Measurements from ENCODE around the gene DAAM1. TPM values are rescaled to one million over a fixed set of nuclear protein-coding genes. Genes with fewer than 3 reads are reported as not detected.

Gene DAAM1
- total and polyA plus RNA-seq, 8 donors: 5.8 to 204 (median 31.3) TPM

- peaks cover 11 to 65% (median 53%) of the 10 kb centered on the region in 4 donors for H3K36me3 ChIP-seq
- H3K9me3 ChIP-seq: no peaks in the 10 kb centered on the region
- H3K27ac ChIP-seq: no peak overlapping the region
- DNase-seq: no peak
- no peak for TF ChIP-seq POLR2AphosphoS5 (IDR thresholded peaks at IDR 0.05)
- no peak for TF ChIP-seq CTCF (IDR thresholded peaks at IDR 0.05)
- no peak for TF ChIP-seq EP300 (IDR thresholded peaks at IDR 0.05)
- TF ChIP-seq POLR2A (IDR thresholded peaks at IDR 0.05): no peak
- peaks cover 4 to 25% (median 12%) of the 10 kb centered on the region in 4 donors for H3K4me1 ChIP-seq
- intact Hi-C loops (cut with DNase I; ENCODE audit: low total_unique reads): no loop called here
- H3K27me3 ChIP-seq: no peaks in the 10 kb centered on the region
- no peak overlapping the region for H3K4me3 ChIP-seq
- WGBS, 5 donors: 85 to 89% (median 86%) methylated on average over 4 of the region's 4 CpGs
These were observed 140.0 kb downstream of the DAAM1 start for GRCh38 chr14:59328454-59328853.

GRCh38 chr14:59330455-59330854 lies 142.0 kb downstream of the DAAM1 start:
- Histone ChIP-seq H3K9me3 (no peaks in the 10 kb centered on the region), H3K27ac (peak overlapping the region in 4 of 5 donors; percentile 23 to 56 (median 34)), H3K4me1 (peaks cover 5 to 39% (median 22%) of the 10 kb centered on the region in 4 donors), H3K27me3 (no peaks in the 10 kb centered on the region), H3K4me3 (no peak overlapping the region), H3K36me3 (peaks cover 11 to 53% (median 42%) of the 10 kb centered on the region in 4 donors)
- intact Hi-C loops (cut with DNase I; ENCODE audit: low total_unique reads): no loop called here
- DNase-seq: peak in 1 of 2 donors; percentile 66
- 64 to 88% (median 80%) methylated on average over 5 of the region's 5 CpGs for WGBS, 5 donors
- TF ChIP-seq POLR2AphosphoS5 (IDR thresholded peaks at IDR 0.05): no peak
- no peak for TF ChIP-seq CTCF (IDR thresholded peaks at IDR 0.05)
- TF ChIP-seq POLR2A (IDR thresholded peaks at IDR 0.05): no peak
- no peak for TF ChIP-seq EP300 (IDR thresholded peaks at IDR 0.05)

GRCh38 chr14:59331217-59331616 lies 142.8 kb downstream of the DAAM1 start:
- Histone ChIP-seq H3K36me3 (peaks cover 11 to 46% (median 34%) of the 10 kb centered on the region in 4 donors), H3K9me3 (no peaks in the 10 kb centered on the region), H3K4me1 (peaks cover 5 to 39% (median 22%) of the 10 kb centered on the region in 4 donors), H3K4me3 (no peak overlapping the region), H3K27ac (peak overlapping the region in 3 of 5 donors; percentile 23 to 56 (median 39)), H3K27me3 (no peaks in the 10 kb centered on the region)
- intact Hi-C loops (cut with DNase I; ENCODE audit: low total_unique reads): no loop called here
- WGBS, 5 donors: 72 to 97% (median 90%) methylated on average over 3 of the region's 3 CpGs
- no peak for TF ChIP-seq EP300 (IDR thresholded peaks at IDR 0.05)
- no peak for TF ChIP-seq POLR2A (IDR thresholded peaks at IDR 0.05)
- no peak for TF ChIP-seq CTCF (IDR thresholded peaks at IDR 0.05)
- TF ChIP-seq POLR2AphosphoS5 (IDR thresholded peaks at IDR 0.05): no peak
- DNase-seq: no peak

- TF ChIP-seq POLR2AphosphoS5 (IDR thresholded peaks at IDR 0.05): no peak
- TF ChIP-seq CTCF (IDR thresholded peaks at IDR 0.05): no peak
- no peak for TF ChIP-seq POLR2A (IDR thresholded peaks at IDR 0.05)
- no peak for TF ChIP-seq EP300 (IDR thresholded peaks at IDR 0.05)
- H3K36me3 ChIP-seq: peaks cover 11 to 37% (median 21%) of the 10 kb centered on the region in 4 donors
- H3K4me1 ChIP-seq: peaks cover 5 to 52% (median 32%) of the 10 kb centered on the region in 4 donors
- peak overlapping the region in 4 of 5 donors; percentile 56 to 82 (median 70) for H3K27ac ChIP-seq
- H3K9me3 ChIP-seq: no peaks in the 10 kb centered on the region
- DNase-seq: peak in 1 of 2 donors; percentile 42
- H3K4me3 ChIP-seq: no peak overlapping the region
- intact Hi-C loops (cut with DNase I; ENCODE audit: low total_unique reads): no loop called here
- 54 to 81% (median 60%) methylated on average over 2 of the region's 2 CpGs for WGBS, 5 donors
- no peaks in the 10 kb centered on the region for H3K27me3 ChIP-seq
These were observed 144.3 kb downstream of the DAAM1 start for GRCh38 chr14:59332727-59333126.
